ENCODE measurements around the gene NMUR2.

The NMUR2 gene

DNA sequence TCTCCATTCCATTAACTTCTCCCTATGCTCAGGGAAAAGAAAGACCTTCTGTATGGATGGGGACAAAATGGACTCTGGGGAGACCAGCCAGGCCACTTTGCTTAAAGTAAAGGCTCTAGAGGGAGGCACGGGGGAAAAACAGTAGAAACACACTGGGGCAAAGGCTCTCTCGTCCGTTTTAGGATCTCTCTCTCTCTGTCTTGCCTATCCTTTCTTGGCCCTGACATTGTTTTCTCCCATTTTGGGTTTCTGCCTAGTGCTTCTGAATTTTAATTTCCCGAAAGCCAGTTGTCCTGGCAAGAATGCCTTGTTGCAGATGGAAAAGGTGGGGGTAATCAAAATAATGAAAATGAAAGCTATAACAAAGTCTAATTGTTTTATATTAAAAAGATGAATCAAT, 28.2 kb downstream of the NMUR2 start:
- no peak for TF ChIP-seq POU2F2 (IDR thresholded peaks at IDR 0.05; ENCODE audit: low read depth, low read length)
- DNase-seq (ENCODE audit: insufficient read length, low spot score) (no peak), FAIRE-seq (no peak)

DNA sequence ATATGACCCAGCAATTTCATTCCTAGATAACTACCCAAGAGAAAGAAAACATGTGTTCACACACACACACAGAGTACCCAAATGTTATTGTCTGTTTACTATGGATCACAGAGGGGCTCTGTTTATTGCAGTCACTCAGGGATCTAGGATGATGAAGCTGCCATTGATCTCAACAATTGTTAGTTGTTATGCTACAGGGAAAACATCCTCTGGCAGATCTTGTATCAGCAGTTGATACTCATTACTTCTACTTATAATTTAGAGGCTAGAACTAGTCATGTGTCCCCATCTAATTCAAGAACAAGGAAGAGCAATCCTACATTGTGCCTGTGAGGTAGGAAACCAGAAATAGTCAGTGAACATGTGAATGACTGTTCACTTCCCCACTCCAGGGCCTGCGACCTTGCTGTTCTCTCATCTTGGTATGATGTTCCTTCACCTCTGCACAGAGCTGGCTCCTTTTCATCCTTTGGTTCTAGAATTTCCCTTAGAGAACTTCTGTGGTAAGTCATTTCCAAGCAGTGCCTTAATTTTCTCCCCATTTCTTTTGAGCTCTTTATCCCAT, 30.3 kb downstream of the NMUR2 start:
- no peak for TF ChIP-seq SPI1 (IDR thresholded peaks at IDR 0.05; ENCODE audit: low read depth, low read length)
- no peak for TF ChIP-seq PAX5 (IDR thresholded peaks at IDR 0.05; ENCODE audit: insufficient read depth, low read length, severe bottlenecking)
- DNase-seq (ENCODE audit: insufficient read length, low spot score), result no peak
- FAIRE-seq, result no peak

DNA sequence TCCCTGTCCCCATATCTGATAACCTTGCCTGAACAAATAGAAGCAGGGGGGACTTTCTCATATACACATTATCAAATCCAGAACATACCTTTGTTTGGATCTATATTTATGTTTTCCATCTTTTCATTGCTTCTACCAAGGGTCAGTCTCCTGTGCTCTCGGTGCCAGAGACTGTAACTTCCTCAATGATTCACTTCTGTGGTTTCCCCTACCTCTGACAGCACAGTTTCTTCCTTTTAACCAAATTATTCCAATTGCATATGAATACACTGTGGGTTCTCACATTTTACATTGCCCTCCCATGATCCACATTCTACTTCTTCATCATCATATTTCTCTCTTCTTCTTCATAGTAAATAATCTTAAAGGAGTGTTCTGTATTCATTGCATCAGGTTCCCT, 32.2 kb downstream of the NMUR2 start:
- no peak for TF ChIP-seq TAF1 (IDR thresholded peaks at IDR 0.05; ENCODE audit: low read depth, low read length)
- TF ChIP-seq POLR2AphosphoS5 (IDR thresholded peaks at IDR 0.05; ENCODE audit: low read depth, low read length), result no peak
- TF ChIP-seq POU2F2 (IDR thresholded peaks at IDR 0.05; ENCODE audit: low read depth, low read length), result no peak
- no peak for TF ChIP-seq POLR2A (IDR thresholded peaks at IDR 0.05; ENCODE audit: low read depth, low read length)
- TF ChIP-seq PAX5 (IDR thresholded peaks at IDR 0.05; ENCODE audit: insufficient read depth, low read length, severe bottlenecking), result no peak
- no peak for TF ChIP-seq SPI1 (IDR thresholded peaks at IDR 0.05; ENCODE audit: low read depth, low read length)
- FAIRE-seq (no peak), DNase-seq (ENCODE audit: insufficient read length, low spot score) (no peak)

DNA sequence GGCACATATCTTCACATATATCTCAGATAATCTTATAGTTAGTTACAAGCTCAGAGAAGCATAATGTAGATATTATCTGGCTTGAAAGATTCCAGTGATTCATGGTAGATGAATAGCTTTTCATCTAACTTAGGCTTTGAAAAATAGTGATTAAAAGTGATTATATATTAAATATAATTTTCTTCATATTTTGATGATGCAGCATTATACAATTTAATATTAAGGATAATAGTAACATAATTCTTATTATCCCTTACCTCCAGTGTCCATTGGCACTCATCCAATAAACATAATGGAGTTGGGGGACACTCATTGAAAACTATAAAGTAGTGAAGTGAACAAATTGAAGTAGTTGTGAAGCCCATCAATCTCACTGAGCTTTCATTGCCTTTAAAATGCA, 35.8 kb downstream of the NMUR2 start:
- DNase-seq (ENCODE audit: insufficient read length, low spot score) (no peak), FAIRE-seq (no peak)
- TF ChIP-seq TAF1 (IDR thresholded peaks at IDR 0.05; ENCODE audit: low read depth, low read length), result no peak
- no peak for TF ChIP-seq POLR2AphosphoS5 (IDR thresholded peaks at IDR 0.05; ENCODE audit: low read depth, low read length)
- no peak for TF ChIP-seq POLR2A (IDR thresholded peaks at IDR 0.05; ENCODE audit: low read depth, low read length)
- TF ChIP-seq POU2F2 (IDR thresholded peaks at IDR 0.05; ENCODE audit: low read depth, low read length), result no peak
- TF ChIP-seq SPI1 (IDR thresholded peaks at IDR 0.05; ENCODE audit: low read depth, low read length), result no peak
- TF ChIP-seq PAX5 (IDR thresholded peaks at IDR 0.05; ENCODE audit: insufficient read depth, low read length, severe bottlenecking), result no peak

DNA sequence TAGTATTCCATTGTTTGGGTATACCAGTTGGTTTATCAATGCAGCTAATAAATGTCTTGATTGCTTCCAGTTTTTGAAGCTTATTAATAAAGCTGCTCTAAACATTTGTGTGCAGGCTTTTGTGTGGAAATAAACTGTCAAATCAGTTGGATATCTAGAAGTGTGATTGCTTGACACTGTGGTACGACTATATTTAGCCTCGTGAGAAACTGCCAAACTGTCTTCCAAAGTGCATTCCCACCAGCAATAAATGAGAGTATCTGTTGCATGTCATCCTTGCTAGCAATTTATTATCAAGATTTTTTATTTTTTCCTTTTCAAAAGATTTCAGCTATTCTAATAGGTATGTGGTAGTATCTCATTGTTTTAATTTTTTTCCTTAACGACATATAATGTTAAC, 37.5 kb downstream of the NMUR2 start:
- DNase-seq (ENCODE audit: insufficient read length, low spot score) (no peak), FAIRE-seq (no peak)
- no peak for TF ChIP-seq POLR2AphosphoS5 (IDR thresholded peaks at IDR 0.05; ENCODE audit: low read depth, low read length)
- no peak for TF ChIP-seq PAX5 (IDR thresholded peaks at IDR 0.05; ENCODE audit: insufficient read depth, low read length, severe bottlenecking)
- no peak for TF ChIP-seq POLR2A (IDR thresholded peaks at IDR 0.05; ENCODE audit: low read depth, low read length)
- no peak for TF ChIP-seq SPI1 (IDR thresholded peaks at IDR 0.05; ENCODE audit: low read depth, low read length)
- no peak for TF ChIP-seq TAF1 (IDR thresholded peaks at IDR 0.05; ENCODE audit: low read depth, low read length)
- no peak for TF ChIP-seq POU2F2 (IDR thresholded peaks at IDR 0.05; ENCODE audit: low read depth, low read length)

DNA sequence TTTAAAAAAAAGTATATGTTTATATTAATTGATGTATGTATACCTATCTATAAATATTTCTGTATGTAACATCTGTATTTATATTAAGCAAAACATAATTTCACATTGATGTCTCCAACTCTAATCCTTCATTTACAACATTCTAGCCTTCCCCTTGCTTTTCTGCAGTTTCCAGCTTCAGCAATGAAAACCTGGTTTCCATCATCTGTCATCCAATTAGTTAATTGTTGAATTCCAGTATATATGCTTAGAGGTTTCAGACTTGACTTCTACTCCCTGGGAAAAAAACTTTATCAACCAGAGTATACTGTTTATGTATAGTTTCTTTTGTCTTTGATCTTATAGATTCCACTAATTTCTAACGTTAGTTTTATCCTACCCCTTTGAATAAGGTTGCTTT, 38.4 kb downstream of the NMUR2 start:
- DNase-seq (ENCODE audit: insufficient read length, low spot score) (no peak), FAIRE-seq (no peak)
- no peak for TF ChIP-seq SPI1 (IDR thresholded peaks at IDR 0.05; ENCODE audit: low read depth, low read length)
- TF ChIP-seq TAF1 (IDR thresholded peaks at IDR 0.05; ENCODE audit: low read depth, low read length), result no peak
- no peak for TF ChIP-seq PAX5 (IDR thresholded peaks at IDR 0.05; ENCODE audit: insufficient read depth, low read length, severe bottlenecking)
- no peak for TF ChIP-seq POLR2A (IDR thresholded peaks at IDR 0.05; ENCODE audit: low read depth, low read length)
- TF ChIP-seq POU2F2 (IDR thresholded peaks at IDR 0.05; ENCODE audit: low read depth, low read length), result no peak
- no peak for TF ChIP-seq POLR2AphosphoS5 (IDR thresholded peaks at IDR 0.05; ENCODE audit: low read depth, low read length)

DNA sequence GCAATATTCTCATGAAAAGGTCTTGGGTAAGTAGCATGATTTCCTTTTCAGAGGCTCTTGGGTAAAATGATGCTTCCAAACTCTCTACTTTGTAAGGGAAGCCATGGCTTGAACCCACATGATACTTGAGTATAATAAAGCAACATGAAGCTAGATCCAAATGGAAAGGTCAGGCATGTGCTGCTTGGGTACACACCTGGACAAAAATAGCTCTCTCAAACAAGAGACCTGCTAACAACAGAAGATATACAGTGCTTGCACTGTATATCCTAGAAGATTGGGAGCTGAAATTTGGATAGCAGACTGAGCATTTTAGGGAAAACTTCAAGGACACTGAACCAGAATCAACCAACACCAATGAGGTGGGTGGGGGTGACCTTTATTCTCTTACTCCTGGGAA, 40.2 kb downstream of the NMUR2 start:
- FAIRE-seq (no peak), DNase-seq (ENCODE audit: insufficient read length, low spot score) (no peak)
- no peak for TF ChIP-seq TAF1 (IDR thresholded peaks at IDR 0.05; ENCODE audit: low read depth, low read length)

DNA sequence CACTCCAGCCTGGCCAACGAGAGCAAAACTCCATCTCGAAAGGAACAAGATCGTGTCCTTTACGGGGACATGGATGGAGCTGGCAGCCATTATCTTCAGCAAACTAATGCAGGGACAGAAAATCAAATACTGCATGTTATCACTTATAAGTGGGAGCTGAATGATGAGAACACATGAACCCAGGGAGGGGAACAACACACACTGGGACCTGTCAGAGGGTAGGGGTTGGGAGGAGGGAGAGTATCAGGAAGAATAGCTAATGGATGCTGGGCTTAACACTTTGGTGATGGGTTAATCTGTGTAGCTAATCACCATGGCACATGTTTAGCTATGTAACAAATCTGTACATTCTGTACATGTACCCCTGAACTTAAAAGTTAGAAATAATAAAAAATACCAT, 40.9 kb downstream of the NMUR2 start:
- TF ChIP-seq TAF1 (IDR thresholded peaks at IDR 0.05; ENCODE audit: low read depth, low read length) (no peak), POLR2A (IDR thresholded peaks at IDR 0.05; ENCODE audit: low read depth, low read length) (no peak), SPI1 (IDR thresholded peaks at IDR 0.05; ENCODE audit: low read depth, low read length) (no peak), POU2F2 (IDR thresholded peaks at IDR 0.05; ENCODE audit: low read depth, low read length) (no peak), PAX5 (IDR thresholded peaks at IDR 0.05; ENCODE audit: insufficient read depth, low read length, severe bottlenecking) (no peak), POLR2AphosphoS5 (IDR thresholded peaks at IDR 0.05; ENCODE audit: low read depth, low read length) (no peak)
- DNase-seq (ENCODE audit: insufficient read length, low spot score) (no peak), FAIRE-seq (no peak)

DNA sequence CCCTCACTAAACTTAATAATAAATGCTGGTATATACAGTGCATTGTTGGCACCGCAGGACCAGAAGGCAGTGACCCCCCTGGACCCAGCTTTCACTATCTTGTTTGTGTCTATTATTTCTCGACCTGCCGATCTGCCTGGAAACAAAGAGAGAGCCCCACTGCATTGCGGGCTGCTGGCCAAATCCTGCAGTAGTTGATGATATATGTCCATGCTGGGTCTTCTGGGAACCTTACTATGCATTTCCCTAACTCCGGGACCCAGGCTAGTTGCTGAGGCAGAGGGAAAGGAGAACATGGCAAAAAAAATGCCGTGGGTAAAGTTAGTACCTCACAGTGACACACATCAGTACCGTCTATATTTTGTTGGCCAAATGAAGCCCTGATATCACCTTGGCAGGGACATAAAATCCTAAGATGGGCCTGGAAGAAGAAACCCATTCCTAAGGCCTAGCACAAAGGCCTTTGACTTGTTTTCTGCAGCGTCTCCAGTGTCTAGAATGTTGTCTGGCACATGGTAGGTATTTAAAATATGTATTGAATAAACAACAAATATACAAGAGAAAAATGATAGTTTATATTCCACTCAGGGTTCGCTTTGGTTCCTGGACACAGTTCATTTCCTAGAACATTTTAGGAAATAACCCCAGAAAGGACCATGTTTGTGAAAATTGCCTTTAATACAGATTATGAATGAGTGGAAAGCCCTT, 46.1 kb downstream of the NMUR2 start:
- no peak for TF ChIP-seq POLR2AphosphoS5 (IDR thresholded peaks at IDR 0.05; ENCODE audit: low read depth, low read length)
- TF ChIP-seq PAX5 (IDR thresholded peaks at IDR 0.05; ENCODE audit: insufficient read depth, low read length, severe bottlenecking), result no peak
- TF ChIP-seq TAF1 (IDR thresholded peaks at IDR 0.05; ENCODE audit: low read depth, low read length), result no peak
- TF ChIP-seq POU2F2 (IDR thresholded peaks at IDR 0.05; ENCODE audit: low read depth, low read length), result no peak
- TF ChIP-seq SPI1 (IDR thresholded peaks at IDR 0.05; ENCODE audit: low read depth, low read length), result no peak
- no peak for TF ChIP-seq POLR2A (IDR thresholded peaks at IDR 0.05; ENCODE audit: low read depth, low read length)
- DNase-seq (ENCODE audit: insufficient read length, low spot score), result no peak
- FAIRE-seq, result no peak

DNA sequence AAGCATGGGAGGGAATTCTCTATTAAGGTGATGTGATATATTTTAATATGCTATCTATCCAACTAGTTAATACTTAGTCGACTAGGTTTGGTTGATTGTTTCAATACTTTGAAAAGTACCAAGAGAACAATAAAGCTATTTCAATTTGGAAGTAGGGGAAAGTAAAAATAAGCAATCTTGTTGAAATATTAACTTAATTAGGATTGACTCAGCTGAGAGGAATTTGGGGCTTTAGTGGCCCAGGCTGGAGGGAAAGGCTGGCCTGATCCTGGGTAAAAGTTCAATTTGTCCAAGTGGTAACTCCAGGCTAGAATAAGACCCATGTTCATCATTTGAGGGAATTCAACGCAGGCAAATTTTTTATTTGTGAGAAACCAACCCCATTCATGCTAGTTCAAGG, 48.6 kb downstream of the NMUR2 start:
- FAIRE-seq (no peak), DNase-seq (ENCODE audit: insufficient read length, low spot score) (no peak)
- TF ChIP-seq POLR2A (IDR thresholded peaks at IDR 0.05; ENCODE audit: low read depth, low read length) (no peak), SPI1 (IDR thresholded peaks at IDR 0.05; ENCODE audit: low read depth, low read length) (no peak), PAX5 (IDR thresholded peaks at IDR 0.05; ENCODE audit: insufficient read depth, low read length, severe bottlenecking) (no peak), POLR2AphosphoS5 (IDR thresholded peaks at IDR 0.05; ENCODE audit: low read depth, low read length) (no peak), TAF1 (IDR thresholded peaks at IDR 0.05; ENCODE audit: low read depth, low read length) (no peak), POU2F2 (IDR thresholded peaks at IDR 0.05; ENCODE audit: low read depth, low read length) (no peak)
